SU-DHL-6 (cell line): Measurements from ENCODE around the gene PPP1R14B.

ENCODE experiments used
- H2AFZ ChIP-seq: fragments of 200-600 bp; sonication (generic); 2 replicates; pipeline ENCODE4 v1.6.1; 2014; ENCODE audit warnings: low read depth, mild to moderate bottlenecking, moderate library complexity, mixed read lengths, antibody characterized with exemption, low read length; ENCODE audit not compliant: severe bottlenecking
- H3F3A ChIP-seq: fragments of 200-600 bp; shearing (Covaris generic); 2 replicates; pipeline ENCODE4 v1.6.0; 2016; ENCODE audit warnings: antibody characterized with exemption, mild to moderate bottlenecking; ENCODE audit not compliant: insufficient read depth
- H3K27ac ChIP-seq: fragments of 200-600 bp; sonication (generic); 2 replicates; pipeline ENCODE4 v1.5.1; 2016; ENCODE audit warnings: low read depth, mild to moderate bottlenecking, low read length, moderate library complexity, mixed read lengths
- H3K27me3 ChIP-seq: fragments of 200-600 bp; sonication (generic), shearing (Covaris generic); 2 replicates; pipeline ENCODE4 v1.6.0; 2014; ENCODE audit warnings: mild to moderate bottlenecking, low read length
- H3K36me3 ChIP-seq: fragments of 200-600 bp; sonication (generic); 2 replicates; pipeline ENCODE4 v1.6.1; 2014; ENCODE audit warnings: mild to moderate bottlenecking, low read length, mixed read lengths
- H3K4me2 ChIP-seq: fragments of 300-600, 200-600 bp; shearing (Covaris generic), sonication (generic); 2 replicates; pipeline ENCODE4 v1.6.0; 2014; ENCODE audit warnings: low read length, low read depth, mild to moderate bottlenecking; ENCODE audit not compliant: poor library complexity, severe bottlenecking
- H3K4me3 ChIP-seq: fragments of 200-600 bp; sonication (generic); 2 replicates; pipeline ENCODE4 v1.5.1; 2014; ENCODE audit warnings: antibody characterized with exemption, low read length, mild to moderate bottlenecking, mixed read lengths; ENCODE audit not compliant: insufficient read depth, poor library complexity, severe bottlenecking
- H3K79me2 ChIP-seq: fragments of 200-600 bp; sonication (generic); 2 replicates; pipeline ENCODE4 v1.6.1; 2014; ENCODE audit warnings: mild to moderate bottlenecking, low read length, moderate library complexity; ENCODE audit not compliant: insufficient read depth
- H3K9ac ChIP-seq: fragments of 200-600 bp; sonication (generic); 2 replicates; pipeline ENCODE4 v1.7.0; 2014; ENCODE audit warnings: mild to moderate bottlenecking, low read length
- H3K9me2 ChIP-seq: fragments of 200-600 bp; sonication (generic); replicated peaks from 2 replicates; pipeline ENCODE4 v1.6.1; 2014; ENCODE audit warnings: low read length; ENCODE audit not compliant: insufficient read depth
- H3K9me3 ChIP-seq: fragments of 200-600 bp; sonication (generic); 2 replicates; pipeline ENCODE4 v1.6.1; 2014; ENCODE audit warnings: low read length, mixed read lengths; ENCODE audit not compliant: insufficient read depth
- H4K20me1 ChIP-seq: fragments of 200-600 bp; sonication (generic); 2 replicates; pipeline ENCODE4 v1.6.1; 2014; ENCODE audit warnings: low read depth, mild to moderate bottlenecking, antibody characterized with exemption, low read length, moderate library complexity, mixed read lengths
- CTCF ChIP-seq: fragments of 200-600 bp; sonication (generic); IDR thresholded peaks from one replicate; pipeline ENCODE4 v1.5.1; 2017; ENCODE audit warnings: antibody characterized with exemption, mild to moderate bottlenecking, low read length, moderate library complexity; ENCODE audit not compliant: insufficient read depth, poor library complexity, severe bottlenecking
- EZH2phosphoT487 ChIP-seq: fragments of 200-600 bp; sonication (generic), shearing (Covaris generic); conservative IDR thresholded peaks from 2 replicates; pipeline ENCODE4 v1.6.1; 2018; ENCODE audit warnings: mild to moderate bottlenecking, antibody characterized with exemption, low read length, moderate library complexity, mixed read lengths

Gene PPP1R14B

DNA sequence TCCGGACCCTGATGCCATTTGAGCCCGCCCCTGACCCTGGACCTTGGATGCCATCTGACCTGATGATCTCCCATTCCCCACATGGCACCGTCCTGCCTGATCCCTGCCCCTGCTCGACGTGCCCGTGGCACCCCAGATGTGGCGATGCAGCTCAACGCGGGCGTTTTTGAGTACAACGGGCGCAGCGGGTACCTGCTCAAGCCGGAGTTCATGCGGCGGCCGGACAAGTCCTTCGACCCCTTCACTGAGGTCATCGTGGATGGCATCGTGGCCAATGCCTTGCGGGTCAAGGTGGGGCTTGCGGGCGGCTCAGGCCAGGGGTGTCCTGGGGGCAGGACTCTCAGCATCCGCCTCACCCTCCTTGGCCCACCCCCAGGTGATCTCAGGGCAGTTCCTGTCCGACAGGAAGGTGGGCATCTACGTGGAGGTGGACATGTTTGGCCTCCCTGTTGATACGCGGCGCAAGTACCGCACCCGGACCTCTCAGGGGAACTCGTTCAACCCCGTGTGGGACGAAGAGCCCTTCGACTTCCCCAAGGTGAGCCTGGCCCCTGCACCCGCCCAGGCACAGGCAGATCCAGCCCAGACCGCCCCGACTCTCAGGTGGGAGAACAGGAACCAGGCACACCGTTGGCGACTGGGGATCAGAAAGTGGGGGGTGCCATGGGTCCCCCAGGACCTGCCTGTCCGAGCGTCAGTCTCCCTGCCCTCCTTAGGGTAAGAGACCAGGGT, 15.7 kb upstream of the PPP1R14B start:
- no peaks in the 10 kb centered on the region for H3K9me2 ChIP-seq
- no peaks in the 10 kb centered on the region for H4K20me1 ChIP-seq
- no peaks in the 10 kb centered on the region for H3K9me3 ChIP-seq
- TF ChIP-seq EZH2phosphoT487 (no peak), CTCF (no peak)
- no peak overlapping the region for H3K4me3 ChIP-seq
- no peaks in the 10 kb centered on the region for H3F3A ChIP-seq
- no peaks in the 10 kb centered on the region for H3K36me3 ChIP-seq
- no peak overlapping the region for H2AFZ ChIP-seq
- H3K27ac ChIP-seq: no peak overlapping the region
- H3K79me2 ChIP-seq: no peaks in the 10 kb centered on the region
- no peaks in the 10 kb centered on the region for H3K27me3 ChIP-seq
- H3K4me2 ChIP-seq: no peak overlapping the region
- H3K9ac ChIP-seq: no peak overlapping the region

GRCh38 chr11:64261556-64262080, 14.9 kb upstream of the PPP1R14B start:
- TF ChIP-seq EZH2phosphoT487 (no peak), CTCF (no peak)
- no peak overlapping the region for H3K9ac ChIP-seq
- no peaks in the 10 kb centered on the region for H3F3A ChIP-seq
- no peaks in the 10 kb centered on the region for H3K79me2 ChIP-seq
- H3K4me2 ChIP-seq: no peak overlapping the region
- no peaks in the 10 kb centered on the region for H3K36me3 ChIP-seq
- H4K20me1 ChIP-seq: no peaks in the 10 kb centered on the region
- H3K4me3 ChIP-seq: no peak overlapping the region
- no peaks in the 10 kb centered on the region for H3K9me2 ChIP-seq
- H3K9me3 ChIP-seq: no peaks in the 10 kb centered on the region
- H3K27ac ChIP-seq: no peak overlapping the region
- H3K27me3 ChIP-seq: no peaks in the 10 kb centered on the region
- no peak overlapping the region for H2AFZ ChIP-seq

DNA sequence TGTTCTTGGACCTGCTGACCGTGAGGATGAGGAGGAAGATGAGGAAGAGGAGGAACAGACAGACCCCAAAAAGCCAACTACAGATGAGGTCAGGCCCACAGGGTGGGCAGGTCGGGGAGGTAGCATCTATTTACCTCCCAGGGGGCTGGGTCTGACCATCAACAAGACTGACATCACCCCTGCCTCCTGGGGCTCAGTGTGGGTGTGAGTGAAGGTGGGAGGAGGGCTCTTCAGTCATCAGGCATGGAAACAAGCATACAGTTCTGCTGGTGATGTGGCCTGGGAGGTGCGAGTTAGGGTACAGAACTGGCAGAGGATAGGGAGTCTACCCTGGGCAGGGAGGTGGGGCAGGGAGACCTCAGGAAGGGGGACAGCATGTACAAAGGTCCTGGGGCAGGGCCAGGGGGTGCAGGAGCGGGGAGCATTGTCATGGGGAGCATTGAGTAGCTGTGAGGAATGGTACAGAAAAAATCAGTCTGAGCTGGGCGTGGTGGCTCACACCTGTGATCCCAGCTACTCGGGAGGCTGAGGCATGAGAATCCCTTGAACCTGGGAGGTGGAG, 13.5 kb upstream of the PPP1R14B start:
- Histone ChIP-seq H4K20me1 (no peaks in the 10 kb centered on the region), H3K9ac (no peak overlapping the region), H3K9me2 (no peaks in the 10 kb centered on the region), H3F3A (no peaks in the 10 kb centered on the region), H3K79me2 (no peaks in the 10 kb centered on the region), H3K9me3 (no peaks in the 10 kb centered on the region), H3K27me3 (no peaks in the 10 kb centered on the region), H3K4me3 (no peak overlapping the region), H3K4me2 (no peak overlapping the region), H3K36me3 (no peaks in the 10 kb centered on the region), H2AFZ (no peak overlapping the region), H3K27ac (no peak overlapping the region)
- TF ChIP-seq EZH2phosphoT487 (no peak), CTCF (no peak)
